ENCODE data around the gene KLK1.

The KLK1 gene

DNA sequence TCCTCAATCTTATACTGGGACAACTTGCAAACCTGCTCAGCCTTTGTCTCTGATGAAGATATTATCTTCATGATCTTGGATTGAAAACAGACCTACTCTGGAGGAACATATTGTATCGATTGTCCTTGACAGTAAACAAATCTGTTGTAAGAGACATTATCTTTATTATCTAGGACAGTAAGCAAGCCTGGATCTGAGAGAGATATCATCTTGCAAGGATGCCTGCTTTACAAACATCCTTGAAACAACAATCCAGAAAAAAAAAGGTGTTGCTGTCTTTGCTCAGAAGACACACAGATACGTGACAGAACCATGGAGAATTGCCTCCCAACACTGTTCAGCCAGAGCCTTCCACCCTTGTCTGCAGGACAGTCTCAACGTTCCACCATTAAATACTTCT is 27.2 kb upstream of the KLK1 start:
- Mint-ChIP-seq H3K36me3 (ENCODE audit: low read depth) (no peaks in the 10 kb centered on the region), H3K9me3 (no peaks in the 10 kb centered on the region), H3K27ac (no peak overlapping the region), H3K4me1 (no peaks in the 10 kb centered on the region), H3K4me3 (no peak overlapping the region), H3K27me3 (ENCODE audit: low read depth, poor library complexity) (peaks cover 73% of the 10 kb centered on the region)
- no peak for DNase-seq
- TF ChIP-seq, protein P1, sequence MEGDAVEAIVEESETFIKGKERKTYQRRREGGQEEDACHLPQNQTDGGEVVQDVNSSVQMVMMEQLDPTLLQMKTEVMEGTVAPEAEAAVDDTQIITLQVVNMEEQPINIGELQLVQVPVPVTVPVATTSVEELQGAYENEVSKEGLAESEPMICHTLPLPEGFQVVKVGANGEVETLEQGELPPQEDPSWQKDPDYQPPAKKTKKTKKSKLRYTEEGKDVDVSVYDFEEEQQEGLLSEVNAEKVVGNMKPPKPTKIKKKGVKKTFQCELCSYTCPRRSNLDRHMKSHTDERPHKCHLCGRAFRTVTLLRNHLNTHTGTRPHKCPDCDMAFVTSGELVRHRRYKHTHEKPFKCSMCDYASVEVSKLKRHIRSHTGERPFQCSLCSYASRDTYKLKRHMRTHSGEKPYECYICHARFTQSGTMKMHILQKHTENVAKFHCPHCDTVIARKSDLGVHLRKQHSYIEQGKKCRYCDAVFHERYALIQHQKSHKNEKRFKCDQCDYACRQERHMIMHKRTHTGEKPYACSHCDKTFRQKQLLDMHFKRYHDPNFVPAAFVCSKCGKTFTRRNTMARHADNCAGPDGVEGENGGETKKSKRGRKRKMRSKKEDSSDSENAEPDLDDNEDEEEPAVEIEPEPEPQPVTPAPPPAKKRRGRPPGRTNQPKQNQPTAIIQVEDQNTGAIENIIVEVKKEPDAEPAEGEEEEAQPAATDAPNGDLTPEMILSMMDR (IDR thresholded peaks at IDR 0.05): no peak

GRCh38 chr19:50844296-50844935 is 20.8 kb upstream of the KLK1 start:
- Mint-ChIP-seq H3K27me3 (ENCODE audit: low read depth, poor library complexity) (peaks cover 88% of the 10 kb centered on the region), H3K9me3 (peaks cover 37% of the 10 kb centered on the region), H3K36me3 (ENCODE audit: low read depth) (no peaks in the 10 kb centered on the region), H3K4me3 (no peak overlapping the region), H3K27ac (no peak overlapping the region), H3K4me1 (no peaks in the 10 kb centered on the region)
- TF ChIP-seq, protein P1 (IDR thresholded peaks at IDR 0.05): no peak
- DNase-seq: no peak

GRCh38 chr19:50843701-50844221 is 20.2 kb upstream of the KLK1 start:
- TF ChIP-seq, protein P1 (IDR thresholded peaks at IDR 0.05): no peak
- DNase-seq: no peak
- no peaks in the 10 kb centered on the region for H3K4me1 Mint-ChIP-seq
- H3K9me3 Mint-ChIP-seq: peaks cover 37% of the 10 kb centered on the region
- no peak overlapping the region for H3K27ac Mint-ChIP-seq
- H3K27me3 Mint-ChIP-seq (ENCODE audit: low read depth, poor library complexity): peaks cover 87% of the 10 kb centered on the region
- no peak overlapping the region for H3K4me3 Mint-ChIP-seq
- no peaks in the 10 kb centered on the region for H3K36me3 Mint-ChIP-seq (ENCODE audit: low read depth)

GRCh38 chr19:50843205-50843604 is 19.6 kb upstream of the KLK1 start:
- Mint-ChIP-seq H3K4me3 (no peak overlapping the region), H3K36me3 (ENCODE audit: low read depth) (no peaks in the 10 kb centered on the region), H3K9me3 (peaks cover 37% of the 10 kb centered on the region), H3K4me1 (no peaks in the 10 kb centered on the region), H3K27me3 (ENCODE audit: low read depth, poor library complexity) (peaks cover 85% of the 10 kb centered on the region), H3K27ac (no peak overlapping the region)
- TF ChIP-seq, protein P1 (IDR thresholded peaks at IDR 0.05): no peak
- DNase-seq: no peak

- DNase-seq: no peak
- Mint-ChIP-seq H3K4me3 (no peak overlapping the region), H3K4me1 (peaks cover 4% of the 10 kb centered on the region), H3K9me3 (peaks cover 37% of the 10 kb centered on the region), H3K27me3 (ENCODE audit: low read depth, poor library complexity) (peaks cover 94% of the 10 kb centered on the region), H3K36me3 (ENCODE audit: low read depth) (no peaks in the 10 kb centered on the region), H3K27ac (no peak overlapping the region)
- TF ChIP-seq, protein P1 (IDR thresholded peaks at IDR 0.05): no peak
Measured at GRCh38 chr19:50842130-50842529, 18.5 kb upstream of the KLK1 start.
